G401.6 (cell line): Measurements from ENCODE around the gene OR2H2.

Experiments used
- FAIRE-seq: peaks from 2 replicates; lab custom pipeline; 2012; peaks lifted over from hg19 to GRCh38; lab: Jason Lieb, UNC

Gene OR2H2

DNA sequence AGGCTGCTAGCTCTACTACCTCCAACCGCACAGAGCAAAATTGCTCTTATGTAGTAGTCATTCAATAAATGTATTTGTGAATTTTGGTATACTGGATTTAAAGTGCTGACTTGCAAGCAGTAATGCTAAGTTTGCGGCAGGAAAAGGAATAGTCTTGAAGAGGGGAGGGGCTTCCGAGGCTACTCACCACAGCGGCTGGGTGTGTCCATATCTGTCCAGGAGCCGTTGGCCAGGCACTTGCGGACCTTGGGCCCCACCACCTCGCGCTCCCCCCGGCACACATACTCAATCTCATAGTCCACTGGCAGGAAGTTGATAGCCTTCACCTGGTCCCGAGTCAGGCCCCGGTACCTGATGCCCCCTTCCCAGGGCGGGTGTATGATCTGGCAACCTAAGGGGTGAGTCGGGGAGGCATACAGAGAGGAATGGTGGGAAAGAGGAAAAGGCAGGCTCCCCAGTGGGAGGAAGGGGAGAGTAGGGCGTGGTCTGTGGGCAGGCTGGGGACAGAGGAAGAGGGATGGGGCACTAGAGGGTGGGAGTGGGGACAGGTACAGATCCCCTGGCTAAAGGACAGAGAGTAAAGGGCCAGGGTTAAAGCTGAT is 46.4 kb downstream of the OR2H2 start:
- no peak for FAIRE-seq

DNA sequence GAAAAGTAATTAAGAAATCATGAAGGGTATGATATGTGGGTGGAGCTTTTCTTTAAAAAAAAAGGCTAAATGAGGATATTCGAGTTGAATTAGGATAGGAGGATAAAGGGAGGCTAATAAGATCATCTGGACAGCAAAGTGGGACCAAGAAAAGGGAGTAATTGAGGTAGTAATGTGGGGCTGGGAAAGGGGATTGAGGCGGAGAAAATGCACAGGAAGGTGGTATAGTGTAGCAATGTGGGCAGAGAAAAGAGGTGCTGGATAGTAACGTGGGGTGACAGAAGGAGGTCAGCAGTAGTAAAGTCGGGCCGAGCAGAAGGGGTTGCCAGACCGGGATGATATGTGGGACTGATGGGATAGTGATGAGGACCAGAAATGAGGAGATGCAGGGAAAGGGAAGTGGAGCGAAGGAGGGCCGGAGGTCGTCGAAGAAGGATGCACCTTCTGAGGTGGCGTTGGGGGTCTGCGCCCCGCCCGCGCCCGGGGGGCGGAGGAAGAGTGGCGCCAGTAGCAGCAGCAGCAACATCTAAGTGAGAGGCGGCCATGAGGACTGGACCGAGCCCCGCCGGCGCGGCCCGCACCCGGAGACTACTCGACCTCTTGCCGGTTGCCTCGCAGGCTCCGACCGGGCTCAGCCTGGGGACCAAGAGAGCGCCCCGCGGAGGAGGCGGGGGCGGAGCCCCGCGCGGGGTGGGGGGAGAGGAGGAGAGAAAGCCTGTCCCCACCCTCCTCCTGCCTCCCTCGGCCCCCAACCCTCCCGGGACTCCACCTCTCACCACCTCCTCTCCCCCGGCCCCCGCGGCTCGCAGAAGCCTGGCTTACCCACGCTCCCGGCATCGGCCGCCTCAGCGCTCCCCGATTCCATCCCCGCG is 47.2 kb downstream of the OR2H2 start:
- no peak for FAIRE-seq

DNA sequence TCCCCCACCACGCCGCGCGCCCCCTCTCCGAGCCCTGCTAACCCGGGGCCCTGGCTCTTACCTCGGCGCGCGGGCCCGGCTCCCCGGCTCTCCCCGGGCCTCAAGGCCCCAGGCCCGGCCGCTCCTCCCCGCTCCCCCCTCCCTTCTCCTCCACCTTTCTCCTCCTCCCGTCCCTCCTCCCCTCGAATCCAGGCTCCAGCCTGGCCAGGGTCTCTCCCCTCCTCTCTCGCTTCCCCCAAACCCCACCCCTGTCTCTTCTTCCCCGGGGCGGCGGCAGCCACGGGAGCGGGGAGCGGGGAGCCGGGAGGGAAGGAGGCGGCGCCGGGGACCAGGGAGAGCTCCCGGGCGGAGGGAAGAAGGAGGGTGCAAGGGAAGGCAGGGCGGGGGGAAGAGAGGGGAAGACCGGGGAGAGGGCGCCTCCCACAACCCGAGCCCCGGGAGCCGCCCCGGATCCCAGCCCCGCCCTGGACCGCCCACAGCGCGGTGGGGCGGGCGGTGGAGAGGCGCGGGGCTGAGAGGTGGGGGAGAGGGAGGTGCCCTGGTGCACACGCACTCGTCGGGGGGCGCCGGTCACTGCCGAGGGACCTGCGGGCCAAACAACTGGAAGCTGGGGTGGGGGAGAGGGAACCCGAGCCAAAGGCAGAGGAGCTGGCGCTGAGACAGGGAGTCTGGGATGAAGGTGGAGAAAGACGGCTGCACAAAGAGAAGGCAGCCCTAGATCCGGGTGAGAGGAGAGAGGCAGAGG is 48.0 kb downstream of the OR2H2 start, which contains the start of gene GABBR1:
GABBR1 (minus strand) TSS at position 395 of the 745 bp plus-strand sequence. CDS start 798 bp downstream, outside the sequence.
- FAIRE-seq = no peak

DNA sequence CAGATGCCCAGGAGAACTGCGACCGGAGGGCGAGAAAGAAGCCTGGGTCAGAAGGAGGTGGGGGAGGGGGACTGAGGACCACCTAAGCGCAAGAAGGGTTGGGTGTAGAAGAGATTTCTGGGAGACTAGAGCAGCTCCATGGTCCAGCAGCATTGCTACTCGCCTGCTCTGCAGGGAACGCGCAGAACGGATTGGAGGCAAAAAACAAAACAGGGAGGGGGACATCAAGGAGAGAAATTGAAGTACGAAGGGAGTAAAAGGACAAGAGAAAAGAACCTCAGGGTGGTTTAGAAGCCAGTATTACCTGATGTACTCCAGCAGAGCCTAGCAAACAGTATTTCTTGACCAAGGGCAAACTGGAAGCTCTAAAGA is 48.6 kb downstream of the OR2H2 start:
- FAIRE-seq = no peak

DNA sequence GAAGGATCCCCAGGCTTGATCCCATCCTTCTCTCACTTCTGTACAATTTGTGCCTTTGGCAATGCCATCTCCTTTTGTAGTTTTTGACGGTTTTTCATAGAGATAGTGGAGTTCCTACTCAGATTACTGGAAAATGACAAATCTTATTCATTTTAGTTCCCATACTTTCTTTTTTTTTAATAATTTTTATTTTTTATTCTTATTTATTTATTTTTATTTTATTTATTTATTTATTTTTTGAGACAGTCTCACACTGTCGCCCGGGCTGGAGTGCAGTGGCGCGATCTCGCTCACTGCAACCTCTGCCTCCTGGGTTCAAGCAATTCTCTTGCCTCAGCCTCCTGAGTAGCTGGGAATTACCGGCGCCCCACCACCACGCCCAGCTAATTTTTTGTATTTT is 52.3 kb downstream of the OR2H2 start:
- FAIRE-seq = no peak
